PFSK-1 (cell line): ENCODE results near the gene GALNS.

Source experiments
- FOXP2 ChIP-seq: optimal IDR thresholded peaks from 2 replicates; pipeline ENCODE3; 2011; ENCODE audit warnings: borderline replicate concordance, control low read depth, inconsistent platforms; ENCODE audit not compliant: insufficient read depth; ENCODE audit errors: extremely low read length, extremely low read depth
- POLR2AphosphoS5 ChIP-seq: IDR thresholded peaks from 2 replicates; pipeline ENCODE4 v1.6.1; 2012; ENCODE audit warnings: low read depth, mild to moderate bottlenecking, control low read depth, low read length, moderate library complexity
- REST ChIP-seq, 2 experiments: IDR thresholded peaks; 2 replicates each; pipeline versions ENCODE4 v1.6.1 to v1.8.0; 2011 to 2012; ENCODE audit warnings: low read depth in 2 of 2, low read length in 2 of 2, control low read depth in 1 of 2, inconsistent platforms in 1 of 2, mild to moderate bottlenecking in 1 of 2, moderate library complexity in 1 of 2; ENCODE audit not compliant: insufficient read depth in 1 of 2
- SIN3A ChIP-seq: IDR thresholded peaks from 2 replicates; pipeline ENCODE4 v1.6.1; 2012; ENCODE audit warnings: mild to moderate bottlenecking, low read length, moderate library complexity, borderline replicate concordance; ENCODE audit not compliant: insufficient read depth
- TAF1 ChIP-seq: IDR thresholded peaks from 2 replicates; pipeline ENCODE4 v1.6.1; 2012; ENCODE audit warnings: low read length, control low read depth, borderline replicate concordance; ENCODE audit not compliant: insufficient read depth

The GALNS gene

DNA sequence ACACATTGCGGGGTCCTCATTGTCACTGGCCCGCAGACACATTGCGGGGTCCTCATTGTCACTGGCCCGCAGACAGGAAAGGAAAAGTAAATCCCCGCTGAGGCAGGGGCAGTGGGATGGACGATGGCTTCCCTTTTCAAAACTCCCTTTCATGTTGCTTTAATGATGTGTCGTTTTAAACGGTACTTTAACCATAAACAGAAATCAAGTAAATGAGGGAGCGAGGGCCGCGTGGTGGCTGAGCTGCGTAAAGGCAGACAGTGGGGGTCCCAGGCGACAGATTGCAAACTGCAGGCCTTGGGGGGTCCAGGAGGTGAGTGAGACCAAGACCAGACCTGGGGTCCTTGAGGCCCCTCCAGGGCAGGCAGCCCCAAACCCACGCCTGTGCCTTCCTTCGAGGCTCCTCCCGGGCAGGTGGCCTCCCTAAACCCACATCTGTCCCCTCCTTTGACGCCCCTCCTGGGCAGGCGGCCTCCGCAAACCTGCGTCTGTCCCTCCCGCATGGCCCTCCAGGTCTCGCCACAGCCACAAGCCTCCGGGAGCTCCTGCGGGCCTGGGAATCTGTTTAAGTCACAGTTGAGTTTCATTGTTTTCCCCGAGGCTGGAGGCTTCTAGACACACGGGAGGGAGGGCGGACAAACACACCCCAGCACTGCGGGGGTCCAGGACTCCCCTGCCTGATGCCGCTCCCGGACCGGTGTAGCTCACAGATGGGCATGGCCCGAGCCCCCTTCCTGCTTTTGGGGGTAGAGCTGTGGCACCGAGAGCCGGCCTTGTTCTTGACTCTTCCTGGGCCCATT lies 79.1 kb downstream of the GALNS start:
- TF ChIP-seq TAF1 (no peak), SIN3A (no peak), REST (IDR thresholded peaks at IDR 0.05; ENCODE audit: insufficient read depth in 1 of 2, low read depth in 2 of 2, low read length in 2 of 2) (no peak), POLR2AphosphoS5 (no peak), FOXP2 (no peak)

- no peak for TF ChIP-seq POLR2AphosphoS5
Measured at GRCh38 chr16:88775825-88776224, 80.9 kb downstream of the GALNS start.

- TF ChIP-seq TAF1 = no peak
- no peak for TF ChIP-seq SIN3A
- TF ChIP-seq FOXP2 = no peak
- no peak for TF ChIP-seq POLR2AphosphoS5
- no peak for TF ChIP-seq REST (IDR thresholded peaks at IDR 0.05; ENCODE audit: insufficient read depth in 1 of 2, low read depth in 2 of 2, low read length in 2 of 2)
Measured at GRCh38 chr16:88774544-88775393, 82.0 kb downstream of the GALNS start.

DNA sequence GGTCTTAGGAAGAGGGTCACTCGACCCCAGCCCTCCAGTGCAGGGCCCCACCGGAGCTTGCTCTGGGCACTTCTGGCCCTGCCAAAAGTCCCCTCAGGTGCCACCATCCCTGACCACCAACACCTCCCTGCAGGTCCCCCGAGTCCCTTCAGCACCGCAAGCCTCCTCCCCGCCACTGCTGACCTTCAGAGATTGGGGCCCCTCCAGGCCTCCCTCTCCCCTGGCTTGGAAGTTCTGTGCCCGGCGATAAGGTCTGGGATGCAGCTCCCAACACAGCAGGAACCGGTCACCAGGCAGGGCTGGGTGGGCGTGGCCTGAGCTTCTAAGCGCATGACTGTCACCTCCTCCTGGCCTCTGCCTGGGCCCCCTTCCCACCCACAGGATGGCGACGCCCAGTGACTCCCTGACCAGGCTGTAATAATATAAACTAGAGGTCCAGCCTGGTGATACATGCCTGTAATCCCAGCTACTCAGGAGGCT lies 82.9 kb downstream of the GALNS start:
- TF ChIP-seq REST (IDR thresholded peaks at IDR 0.05; ENCODE audit: insufficient read depth in 1 of 2, low read depth in 2 of 2, low read length in 2 of 2) = no peak
- no peak for TF ChIP-seq SIN3A
- no peak for TF ChIP-seq FOXP2
- TF ChIP-seq TAF1 = no peak
- TF ChIP-seq POLR2AphosphoS5 = no peak

- TF ChIP-seq POLR2AphosphoS5 = no peak
- no peak for TF ChIP-seq FOXP2
- no peak for TF ChIP-seq TAF1
- no peak for TF ChIP-seq SIN3A
- TF ChIP-seq REST (IDR thresholded peaks at IDR 0.05; ENCODE audit: insufficient read depth in 1 of 2, low read depth in 2 of 2, low read length in 2 of 2) = no peak
Measured at GRCh38 chr16:88772871-88773811, 83.6 kb downstream of the GALNS start.
